Liver (tissue), 3 donors: Measurements from ENCODE around the gene ACSS2.

Experiments used
- EGR1 ChIP-seq, 2 donors: IDR thresholded peaks; 2 replicates each; pipeline ENCODE4 v1.6.1; 2016 to 2018; ENCODE audit warnings: antibody characterized with exemption in 2 of 2, low read depth in 2 of 2
- FOXA1 ChIP-seq: IDR thresholded peaks from 2 replicates; pipeline ENCODE4 v1.6.1; 2016; ENCODE audit warnings: antibody characterized with exemption
- GABPA ChIP-seq, 2 donors: IDR thresholded peaks in 1 of 2; conservative IDR thresholded peaks in 1 of 2; 2 replicates each; pipeline ENCODE4 v1.6.1; 2016; ENCODE audit warnings: antibody characterized with exemption in 2 of 2, mild to moderate bottlenecking in 1 of 2, moderate library complexity in 1 of 2
- JUND ChIP-seq, 2 donors: IDR thresholded peaks; 2 replicates each; pipeline ENCODE4 v1.6.1; 2016; ENCODE audit warnings: antibody characterized with exemption in 2 of 2
- SP1 ChIP-seq: IDR thresholded peaks from 2 replicates; pipeline ENCODE4 v1.6.1; 2018; ENCODE audit warnings: antibody characterized with exemption, mild to moderate bottlenecking
- YY1 ChIP-seq: IDR thresholded peaks from 2 replicates; pipeline ENCODE4 v1.6.1; 2016; ENCODE audit warnings: antibody characterized with exemption, mild to moderate bottlenecking
- TF ChIP-seq, protein P1 (sequence below): fragments of 150-350 bp; IDR thresholded peaks from 2 replicates; pipeline ENCODE4 v1.5.1; 2017; ENCODE audit warnings: improper control_type of control experiment, low read depth, low read length; ENCODE audit not compliant: missing input control
- TF ChIP-seq, protein P2 (sequence below): IDR thresholded peaks from 2 replicates; pipeline ENCODE4 v1.6.1; 2016; ENCODE audit warnings: antibody characterized with exemption, mild to moderate bottlenecking
- TF ChIP-seq, protein P3 (sequence below): IDR thresholded peaks from 2 replicates; pipeline ENCODE4 v1.6.1; 2016; ENCODE audit warnings: antibody characterized with exemption
- TF ChIP-seq, protein P4 (sequence below): IDR thresholded peaks from 2 replicates; pipeline ENCODE4 v1.6.1; 2016; ENCODE audit warnings: antibody characterized with exemption
- TF ChIP-seq, protein P5 (sequence below): IDR thresholded peaks from 2 replicates; pipeline ENCODE4 v1.6.1; 2016; ENCODE audit warnings: antibody characterized with exemption
- donor health status: healthy.
- donor health status: healthy.

DNA sequence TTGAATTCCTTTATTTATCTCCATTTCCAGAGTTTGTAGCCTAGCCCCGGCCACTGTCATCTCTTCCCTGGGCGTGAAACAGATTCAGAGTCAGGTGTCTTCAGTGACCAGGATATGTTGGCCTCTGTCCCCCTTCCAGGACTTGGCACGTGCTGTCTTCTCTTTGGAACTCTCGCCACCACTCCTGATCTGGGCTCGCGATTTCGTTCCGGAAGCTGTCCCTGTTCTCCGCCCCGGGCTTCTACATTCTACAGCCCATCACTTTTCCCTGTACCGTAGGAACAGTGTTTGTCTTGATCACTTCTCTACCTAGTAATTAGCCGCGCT, 78.5 kb downstream of the ACSS2 start:
- TF ChIP-seq, protein P1, sequence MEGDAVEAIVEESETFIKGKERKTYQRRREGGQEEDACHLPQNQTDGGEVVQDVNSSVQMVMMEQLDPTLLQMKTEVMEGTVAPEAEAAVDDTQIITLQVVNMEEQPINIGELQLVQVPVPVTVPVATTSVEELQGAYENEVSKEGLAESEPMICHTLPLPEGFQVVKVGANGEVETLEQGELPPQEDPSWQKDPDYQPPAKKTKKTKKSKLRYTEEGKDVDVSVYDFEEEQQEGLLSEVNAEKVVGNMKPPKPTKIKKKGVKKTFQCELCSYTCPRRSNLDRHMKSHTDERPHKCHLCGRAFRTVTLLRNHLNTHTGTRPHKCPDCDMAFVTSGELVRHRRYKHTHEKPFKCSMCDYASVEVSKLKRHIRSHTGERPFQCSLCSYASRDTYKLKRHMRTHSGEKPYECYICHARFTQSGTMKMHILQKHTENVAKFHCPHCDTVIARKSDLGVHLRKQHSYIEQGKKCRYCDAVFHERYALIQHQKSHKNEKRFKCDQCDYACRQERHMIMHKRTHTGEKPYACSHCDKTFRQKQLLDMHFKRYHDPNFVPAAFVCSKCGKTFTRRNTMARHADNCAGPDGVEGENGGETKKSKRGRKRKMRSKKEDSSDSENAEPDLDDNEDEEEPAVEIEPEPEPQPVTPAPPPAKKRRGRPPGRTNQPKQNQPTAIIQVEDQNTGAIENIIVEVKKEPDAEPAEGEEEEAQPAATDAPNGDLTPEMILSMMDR = no peak
- TF ChIP-seq, protein P2, sequence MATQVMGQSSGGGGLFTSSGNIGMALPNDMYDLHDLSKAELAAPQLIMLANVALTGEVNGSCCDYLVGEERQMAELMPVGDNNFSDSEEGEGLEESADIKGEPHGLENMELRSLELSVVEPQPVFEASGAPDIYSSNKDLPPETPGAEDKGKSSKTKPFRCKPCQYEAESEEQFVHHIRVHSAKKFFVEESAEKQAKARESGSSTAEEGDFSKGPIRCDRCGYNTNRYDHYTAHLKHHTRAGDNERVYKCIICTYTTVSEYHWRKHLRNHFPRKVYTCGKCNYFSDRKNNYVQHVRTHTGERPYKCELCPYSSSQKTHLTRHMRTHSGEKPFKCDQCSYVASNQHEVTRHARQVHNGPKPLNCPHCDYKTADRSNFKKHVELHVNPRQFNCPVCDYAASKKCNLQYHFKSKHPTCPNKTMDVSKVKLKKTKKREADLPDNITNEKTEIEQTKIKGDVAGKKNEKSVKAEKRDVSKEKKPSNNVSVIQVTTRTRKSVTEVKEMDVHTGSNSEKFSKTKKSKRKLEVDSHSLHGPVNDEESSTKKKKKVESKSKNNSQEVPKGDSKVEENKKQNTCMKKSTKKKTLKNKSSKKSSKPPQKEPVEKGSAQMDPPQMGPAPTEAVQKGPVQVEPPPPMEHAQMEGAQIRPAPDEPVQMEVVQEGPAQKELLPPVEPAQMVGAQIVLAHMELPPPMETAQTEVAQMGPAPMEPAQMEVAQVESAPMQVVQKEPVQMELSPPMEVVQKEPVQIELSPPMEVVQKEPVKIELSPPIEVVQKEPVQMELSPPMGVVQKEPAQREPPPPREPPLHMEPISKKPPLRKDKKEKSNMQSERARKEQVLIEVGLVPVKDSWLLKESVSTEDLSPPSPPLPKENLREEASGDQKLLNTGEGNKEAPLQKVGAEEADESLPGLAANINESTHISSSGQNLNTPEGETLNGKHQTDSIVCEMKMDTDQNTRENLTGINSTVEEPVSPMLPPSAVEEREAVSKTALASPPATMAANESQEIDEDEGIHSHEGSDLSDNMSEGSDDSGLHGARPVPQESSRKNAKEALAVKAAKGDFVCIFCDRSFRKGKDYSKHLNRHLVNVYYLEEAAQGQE = no peak
- TF ChIP-seq YY1 (no peak), EGR1 (IDR thresholded peaks at IDR 0.05; ENCODE audit: low read depth in 2 of 2) (no peak), GABPA (IDR thresholded peaks at IDR 0.05 in 1 of 2, conservative IDR thresholded peaks at IDR 0.05 in 1 of 2) (no peak), SP1 (no peak), FOXA1 (no peak), JUND (IDR thresholded peaks at IDR 0.05) (no peak)
- TF ChIP-seq, protein P3, sequence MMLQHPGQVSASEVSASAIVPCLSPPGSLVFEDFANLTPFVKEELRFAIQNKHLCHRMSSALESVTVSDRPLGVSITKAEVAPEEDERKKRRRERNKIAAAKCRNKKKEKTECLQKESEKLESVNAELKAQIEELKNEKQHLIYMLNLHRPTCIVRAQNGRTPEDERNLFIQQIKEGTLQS = no peak
- TF ChIP-seq, protein P4, sequence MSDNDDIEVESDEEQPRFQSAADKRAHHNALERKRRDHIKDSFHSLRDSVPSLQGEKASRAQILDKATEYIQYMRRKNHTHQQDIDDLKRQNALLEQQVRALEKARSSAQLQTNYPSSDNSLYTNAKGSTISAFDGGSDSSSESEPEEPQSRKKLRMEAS = no peak
- TF ChIP-seq, protein P5, sequence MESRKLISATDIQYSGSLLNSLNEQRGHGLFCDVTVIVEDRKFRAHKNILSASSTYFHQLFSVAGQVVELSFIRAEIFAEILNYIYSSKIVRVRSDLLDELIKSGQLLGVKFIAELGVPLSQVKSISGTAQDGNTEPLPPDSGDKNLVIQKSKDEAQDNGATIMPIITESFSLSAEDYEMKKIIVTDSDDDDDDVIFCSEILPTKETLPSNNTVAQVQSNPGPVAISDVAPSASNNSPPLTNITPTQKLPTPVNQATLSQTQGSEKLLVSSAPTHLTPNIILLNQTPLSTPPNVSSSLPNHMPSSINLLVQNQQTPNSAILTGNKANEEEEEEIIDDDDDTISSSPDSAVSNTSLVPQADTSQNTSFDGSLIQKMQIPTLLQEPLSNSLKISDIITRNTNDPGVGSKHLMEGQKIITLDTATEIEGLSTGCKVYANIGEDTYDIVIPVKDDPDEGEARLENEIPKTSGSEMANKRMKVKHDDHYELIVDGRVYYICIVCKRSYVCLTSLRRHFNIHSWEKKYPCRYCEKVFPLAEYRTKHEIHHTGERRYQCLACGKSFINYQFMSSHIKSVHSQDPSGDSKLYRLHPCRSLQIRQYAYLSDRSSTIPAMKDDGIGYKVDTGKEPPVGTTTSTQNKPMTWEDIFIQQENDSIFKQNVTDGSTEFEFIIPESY = no peak
